Endodermal cell (in vitro differentiated cells): ENCODE measurements around the gene C2CD3. TPM values are rescaled to one million over a fixed set of nuclear protein-coding genes. Genes with fewer than 3 reads are reported as not detected.

Experiments
- DNase-seq: peaks from one replicate; pipeline ENCODE4 v3.0.0-alpha.2; 2017
- H3K27ac ChIP-seq: 2 replicates; pipeline ENCODE4 v1.5.1; 2013; ENCODE audit warnings: mild to moderate bottlenecking, low read depth, low read length, moderate library complexity
- H3K27me3 ChIP-seq: 2 replicates; pipeline ENCODE4 v1.6.1; 2013; ENCODE audit warnings: mild to moderate bottlenecking, low read length, moderate library complexity; ENCODE audit not compliant: insufficient read depth, control insufficient read depth, poor library complexity, severe bottlenecking
- H3K36me3 ChIP-seq: 2 replicates; pipeline ENCODE4 v1.7.0; 2013; ENCODE audit warnings: mild to moderate bottlenecking, low read length, moderate library complexity; ENCODE audit not compliant: control insufficient read depth, insufficient read depth
- H3K4me1 ChIP-seq: one replicate; pipeline ENCODE4 v1.7.0; 2013; ENCODE audit warnings: low read length; ENCODE audit not compliant: control insufficient read depth, insufficient read depth
- H3K4me3 ChIP-seq: 2 replicates; pipeline ENCODE4 v1.5.1; 2013; ENCODE audit warnings: mild to moderate bottlenecking, low read length, moderate library complexity
- H3K9ac ChIP-seq: 2 replicates; pipeline ENCODE4 v1.6.1; 2013; ENCODE audit warnings: mild to moderate bottlenecking, low read length, moderate library complexity; ENCODE audit not compliant: poor library complexity, severe bottlenecking; ENCODE audit errors: extremely low read depth
- H3K9me3 ChIP-seq: 2 replicates; pipeline ENCODE4 v1.6.1; 2013; ENCODE audit warnings: mild to moderate bottlenecking, low read length, moderate library complexity; ENCODE audit not compliant: control insufficient read depth
- H3K27ac Mint-ChIP-seq: 2 replicates; pipeline ENCODE4 v1.8.0; 2020; ENCODE audit warnings: mixed read lengths
- H3K27me3 Mint-ChIP-seq: 2 replicates; pipeline ENCODE4 v1.8.0; 2021; ENCODE audit warnings: mild to moderate bottlenecking, mixed read lengths; ENCODE audit not compliant: insufficient read depth
- H3K36me3 Mint-ChIP-seq: 2 replicates; pipeline ENCODE4 v1.8.0; 2020; ENCODE audit warnings: low read depth, mixed read lengths
- H3K4me1 Mint-ChIP-seq: 2 replicates; pipeline ENCODE4 v1.8.0; 2020; ENCODE audit warnings: mixed read lengths
- H3K4me3 Mint-ChIP-seq: 2 replicates; pipeline ENCODE4 v1.8.0; 2020; ENCODE audit warnings: mild to moderate bottlenecking, moderate library complexity, mixed read lengths
- H3K9me3 Mint-ChIP-seq: 2 replicates; pipeline ENCODE4 v1.8.0; 2020; ENCODE audit warnings: mild to moderate bottlenecking, mixed read lengths
- WGBS, 2 experiments: methylation state at CpG; one replicate each; pipeline versions ENCODE4 v1.1.5 to v1.1.7; 2013; ENCODE audit warnings: missing lambda C conversion rate in 2 of 2, mixed read lengths in 1 of 2; ENCODE audit not compliant: insufficient coverage in 1 of 2, insufficient read length in 1 of 2; 5-methylcytosine and 5-hydroxymethylcytosine counted together
- total RNA-seq, 2 donors: library from RNA; stranded (reverse); fragmentation: NEBNext Ultra II Directional in 1 of 2; extraction: Animal tissue kit (Norgen Biotek cat#: 25700) in 1 of 2; gene quantifications; 2 replicates in 1 of 2; 3 replicates in 1 of 2; pipeline ENCODE4 v1.2.1, GENCODE V29; 2021
- TF ChIP-seq, protein P1 (sequence below): fragments of 200-600 bp; sonication (generic); conservative IDR thresholded peaks from 2 replicates; pipeline ENCODE4 v1.5.0; 2021; ENCODE audit warnings: antibody characterized with exemption, mild to moderate bottlenecking

Gene C2CD3
- total RNA-seq, 2 donors from 2014 or later = 31.0 to 34.2 TPM

DNA sequence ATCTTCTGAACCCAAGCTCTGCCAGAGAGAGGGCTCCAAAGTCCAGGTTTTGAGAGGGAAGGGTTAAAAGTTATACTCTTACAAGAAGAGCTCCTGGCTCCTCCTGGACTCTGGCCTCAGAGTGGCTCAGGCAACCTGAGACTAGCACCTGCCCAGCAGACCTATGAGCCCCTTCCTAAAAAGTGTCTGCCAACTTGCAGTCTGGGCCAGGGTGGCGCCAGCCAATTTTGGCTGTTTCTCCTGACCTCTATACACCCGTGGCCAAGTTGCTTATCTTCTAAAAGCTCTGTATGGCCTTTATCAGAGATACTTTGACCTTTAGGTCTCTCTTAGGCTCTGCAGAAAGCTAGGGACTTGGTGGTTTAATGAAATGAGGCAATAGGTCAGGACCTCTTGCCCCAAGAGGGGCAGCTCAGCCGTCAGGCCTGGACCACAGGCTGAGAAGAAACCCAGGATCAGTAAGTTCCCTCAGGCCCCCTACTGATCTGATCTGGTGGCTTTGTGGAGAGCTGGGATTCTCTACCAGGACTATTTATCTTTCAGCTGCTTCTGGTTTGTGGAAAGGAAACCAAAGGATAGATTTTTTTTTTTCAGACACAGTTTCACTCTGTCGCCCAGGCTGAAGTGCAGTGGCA, 151.6 kb downstream of the C2CD3 start:
- Mint-ChIP-seq H3K36me3 (peaks cover 2% of the 10 kb centered on the region), H3K4me1 (peaks cover 5% of the 10 kb centered on the region), H3K27me3 (no peaks in the 10 kb centered on the region), H3K4me3 (no peak overlapping the region), H3K9me3 (no peaks in the 10 kb centered on the region), H3K27ac (no peak overlapping the region)
- no peaks in the 10 kb centered on the region for H3K36me3 ChIP-seq
- H3K4me1 ChIP-seq = peaks cover 3% of the 10 kb centered on the region
- H3K27me3 ChIP-seq = no peaks in the 10 kb centered on the region
- H3K9ac ChIP-seq = no peak overlapping the region
- no peak overlapping the region for H3K27ac ChIP-seq
- no peak for DNase-seq
- H3K4me3 ChIP-seq = no peak overlapping the region
- no peaks in the 10 kb centered on the region for H3K9me3 ChIP-seq
- TF ChIP-seq, protein P1, sequence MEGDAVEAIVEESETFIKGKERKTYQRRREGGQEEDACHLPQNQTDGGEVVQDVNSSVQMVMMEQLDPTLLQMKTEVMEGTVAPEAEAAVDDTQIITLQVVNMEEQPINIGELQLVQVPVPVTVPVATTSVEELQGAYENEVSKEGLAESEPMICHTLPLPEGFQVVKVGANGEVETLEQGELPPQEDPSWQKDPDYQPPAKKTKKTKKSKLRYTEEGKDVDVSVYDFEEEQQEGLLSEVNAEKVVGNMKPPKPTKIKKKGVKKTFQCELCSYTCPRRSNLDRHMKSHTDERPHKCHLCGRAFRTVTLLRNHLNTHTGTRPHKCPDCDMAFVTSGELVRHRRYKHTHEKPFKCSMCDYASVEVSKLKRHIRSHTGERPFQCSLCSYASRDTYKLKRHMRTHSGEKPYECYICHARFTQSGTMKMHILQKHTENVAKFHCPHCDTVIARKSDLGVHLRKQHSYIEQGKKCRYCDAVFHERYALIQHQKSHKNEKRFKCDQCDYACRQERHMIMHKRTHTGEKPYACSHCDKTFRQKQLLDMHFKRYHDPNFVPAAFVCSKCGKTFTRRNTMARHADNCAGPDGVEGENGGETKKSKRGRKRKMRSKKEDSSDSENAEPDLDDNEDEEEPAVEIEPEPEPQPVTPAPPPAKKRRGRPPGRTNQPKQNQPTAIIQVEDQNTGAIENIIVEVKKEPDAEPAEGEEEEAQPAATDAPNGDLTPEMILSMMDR = no peak
- WGBS, 2 experiments = 82 to 92% methylated on average over 4 of the region's 4 CpGs

DNA sequence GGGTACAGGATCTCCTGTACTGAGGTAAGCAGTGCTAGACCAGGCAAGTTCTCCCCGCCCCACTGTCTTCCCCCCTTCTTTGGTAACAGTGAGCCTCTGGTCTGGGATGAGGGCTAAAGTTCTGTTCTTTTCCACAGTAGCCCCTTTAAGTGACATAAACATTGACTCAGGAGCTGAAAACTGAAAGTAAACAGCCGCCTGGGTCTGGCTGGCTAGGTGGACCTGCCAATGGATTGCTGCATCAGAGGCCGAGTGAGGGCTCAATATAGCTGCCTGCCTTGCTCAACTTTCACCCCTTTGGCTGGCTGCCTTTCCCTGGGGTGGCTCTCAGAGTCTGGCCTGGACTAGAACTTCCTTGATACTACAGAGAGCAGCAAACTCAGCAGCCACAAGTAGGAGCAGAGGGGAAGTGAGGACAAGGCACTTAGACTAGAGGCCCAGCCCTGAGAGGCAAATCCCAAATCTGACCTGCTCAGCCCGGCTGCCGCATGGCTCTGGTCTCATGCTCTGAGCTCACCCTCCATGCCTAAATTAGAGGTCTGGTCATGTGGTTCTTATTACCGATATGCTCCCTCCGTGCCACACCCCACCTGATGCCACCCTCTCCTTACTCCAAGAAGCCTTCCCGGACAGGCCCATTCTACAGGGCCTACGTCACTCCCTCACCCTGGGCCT, 152.3 kb downstream of the C2CD3 start:
- Histone ChIP-seq H3K9me3 (no peaks in the 10 kb centered on the region), H3K4me3 (no peak overlapping the region), H3K27me3 (no peaks in the 10 kb centered on the region), H3K36me3 (no peaks in the 10 kb centered on the region), H3K27ac (no peak overlapping the region), H3K9ac (no peak overlapping the region), H3K4me1 (peaks cover 3% of the 10 kb centered on the region)
- Mint-ChIP-seq H3K4me1 (no peaks in the 10 kb centered on the region), H3K9me3 (no peaks in the 10 kb centered on the region), H3K4me3 (no peak overlapping the region), H3K27ac (no peak overlapping the region), H3K27me3 (no peaks in the 10 kb centered on the region), H3K36me3 (peaks cover 2% of the 10 kb centered on the region)
- TF ChIP-seq, protein P1 = no peak
- WGBS, 2 experiments = 93 to 98% methylated on average over 8 to 9 of the region's 9 CpGs
- DNase-seq = no peak

DNA sequence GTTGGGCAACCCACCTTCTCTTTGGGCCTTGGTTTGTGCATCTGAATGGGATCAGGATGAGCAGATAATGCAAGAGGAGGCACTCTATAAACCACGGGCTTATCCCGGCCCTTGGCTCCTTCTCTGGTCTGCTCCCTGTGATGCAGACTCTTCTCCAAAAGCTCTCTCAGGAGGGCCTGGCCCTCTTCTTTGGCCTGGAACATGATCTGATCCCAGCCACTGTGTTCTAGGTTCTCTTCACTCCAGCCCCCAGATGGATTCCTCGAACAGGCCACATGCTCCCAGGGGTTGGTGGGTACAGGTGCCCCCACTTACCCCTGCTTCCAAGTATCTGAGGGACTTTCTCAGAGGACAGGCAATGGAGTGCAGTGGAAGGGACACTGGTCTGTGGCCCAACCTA, 153.2 kb downstream of the C2CD3 start:
- no peak overlapping the region for H3K9ac ChIP-seq
- no peak overlapping the region for H3K27ac Mint-ChIP-seq
- no peak for DNase-seq
- H3K9me3 Mint-ChIP-seq = no peaks in the 10 kb centered on the region
- no peaks in the 10 kb centered on the region for H3K36me3 ChIP-seq
- no peaks in the 10 kb centered on the region for H3K4me1 Mint-ChIP-seq
- TF ChIP-seq, protein P1 = no peak
- H3K27me3 ChIP-seq = no peaks in the 10 kb centered on the region
- H3K4me3 ChIP-seq = no peak overlapping the region
- no peak overlapping the region for H3K27ac ChIP-seq
- H3K36me3 Mint-ChIP-seq = no peaks in the 10 kb centered on the region
- 90 to 100% methylated on average over 1 to 3 of the region's 3 CpGs for WGBS, 2 experiments
- no peaks in the 10 kb centered on the region for H3K27me3 Mint-ChIP-seq
- no peaks in the 10 kb centered on the region for H3K9me3 ChIP-seq
- peaks cover 3% of the 10 kb centered on the region for H3K4me1 ChIP-seq
- H3K4me3 Mint-ChIP-seq = no peak overlapping the region
